ENCODE results near the gene SSTR1. TPM values are rescaled to one million over a fixed set of nuclear protein-coding genes. Genes with fewer than 3 reads are reported as not detected.

Gene SSTR1
- total RNA-seq, 2 experiments from 2014 or later = not detected

DNA sequence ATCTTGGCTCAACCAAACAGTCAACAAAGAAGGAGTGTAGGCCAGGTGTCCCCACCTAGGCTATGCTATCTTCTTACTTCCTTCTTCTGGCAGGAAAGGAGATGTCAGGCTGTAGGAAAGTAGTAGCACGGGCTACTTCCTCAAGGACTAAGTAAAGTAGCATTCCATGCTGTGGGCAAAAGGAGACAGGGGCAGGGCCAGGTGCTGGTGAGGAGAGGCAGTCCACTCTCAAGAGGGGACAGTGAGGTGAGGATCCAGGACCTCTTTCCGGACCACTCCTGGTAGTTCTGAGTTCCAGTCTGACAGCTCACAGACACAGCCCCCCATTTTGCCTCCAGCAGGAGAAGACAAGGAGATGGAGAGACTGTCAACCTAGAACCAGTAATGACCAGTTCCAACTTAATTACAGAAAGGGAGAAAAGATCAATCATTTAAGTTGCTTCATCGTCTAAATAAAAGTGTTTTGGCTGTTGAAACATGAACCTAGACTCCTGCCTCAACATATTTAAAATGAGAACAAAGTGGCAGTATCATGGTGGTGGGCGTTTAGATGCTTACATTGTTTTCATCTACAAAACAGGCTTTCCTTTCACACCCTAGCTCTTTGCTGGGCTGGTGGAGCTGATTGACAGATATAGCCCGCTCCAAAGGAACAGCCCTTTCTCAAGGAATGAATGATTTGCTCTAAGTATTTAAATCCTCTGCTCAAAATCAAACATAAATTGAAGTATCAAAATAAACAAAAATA lies 5.1 kb upstream of the SSTR1 start:
- TF ChIP-seq, protein P1, sequence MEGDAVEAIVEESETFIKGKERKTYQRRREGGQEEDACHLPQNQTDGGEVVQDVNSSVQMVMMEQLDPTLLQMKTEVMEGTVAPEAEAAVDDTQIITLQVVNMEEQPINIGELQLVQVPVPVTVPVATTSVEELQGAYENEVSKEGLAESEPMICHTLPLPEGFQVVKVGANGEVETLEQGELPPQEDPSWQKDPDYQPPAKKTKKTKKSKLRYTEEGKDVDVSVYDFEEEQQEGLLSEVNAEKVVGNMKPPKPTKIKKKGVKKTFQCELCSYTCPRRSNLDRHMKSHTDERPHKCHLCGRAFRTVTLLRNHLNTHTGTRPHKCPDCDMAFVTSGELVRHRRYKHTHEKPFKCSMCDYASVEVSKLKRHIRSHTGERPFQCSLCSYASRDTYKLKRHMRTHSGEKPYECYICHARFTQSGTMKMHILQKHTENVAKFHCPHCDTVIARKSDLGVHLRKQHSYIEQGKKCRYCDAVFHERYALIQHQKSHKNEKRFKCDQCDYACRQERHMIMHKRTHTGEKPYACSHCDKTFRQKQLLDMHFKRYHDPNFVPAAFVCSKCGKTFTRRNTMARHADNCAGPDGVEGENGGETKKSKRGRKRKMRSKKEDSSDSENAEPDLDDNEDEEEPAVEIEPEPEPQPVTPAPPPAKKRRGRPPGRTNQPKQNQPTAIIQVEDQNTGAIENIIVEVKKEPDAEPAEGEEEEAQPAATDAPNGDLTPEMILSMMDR (IDR thresholded peaks at IDR 0.05) = no peak
- CTCF ChIA-PET = no interaction called here
- Mint-ChIP-seq H3K4me1 (ENCODE audit: low read depth) (no peaks in the 10 kb centered on the region), H3K9me3 (no peaks in the 10 kb centered on the region), H3K36me3 (ENCODE audit: low read depth) (no peaks in the 10 kb centered on the region), H3K27ac (no peak overlapping the region), H3K27me3 (peaks cover 20% of the 10 kb centered on the region), H3K4me3 (no peak overlapping the region)
- POLR2A ChIA-PET = no interaction called here
- DNase-seq (no peak), ATAC-seq (no peak)
- intact Hi-C loops (cut with micrococcal nuclease) = no loop called here

DNA sequence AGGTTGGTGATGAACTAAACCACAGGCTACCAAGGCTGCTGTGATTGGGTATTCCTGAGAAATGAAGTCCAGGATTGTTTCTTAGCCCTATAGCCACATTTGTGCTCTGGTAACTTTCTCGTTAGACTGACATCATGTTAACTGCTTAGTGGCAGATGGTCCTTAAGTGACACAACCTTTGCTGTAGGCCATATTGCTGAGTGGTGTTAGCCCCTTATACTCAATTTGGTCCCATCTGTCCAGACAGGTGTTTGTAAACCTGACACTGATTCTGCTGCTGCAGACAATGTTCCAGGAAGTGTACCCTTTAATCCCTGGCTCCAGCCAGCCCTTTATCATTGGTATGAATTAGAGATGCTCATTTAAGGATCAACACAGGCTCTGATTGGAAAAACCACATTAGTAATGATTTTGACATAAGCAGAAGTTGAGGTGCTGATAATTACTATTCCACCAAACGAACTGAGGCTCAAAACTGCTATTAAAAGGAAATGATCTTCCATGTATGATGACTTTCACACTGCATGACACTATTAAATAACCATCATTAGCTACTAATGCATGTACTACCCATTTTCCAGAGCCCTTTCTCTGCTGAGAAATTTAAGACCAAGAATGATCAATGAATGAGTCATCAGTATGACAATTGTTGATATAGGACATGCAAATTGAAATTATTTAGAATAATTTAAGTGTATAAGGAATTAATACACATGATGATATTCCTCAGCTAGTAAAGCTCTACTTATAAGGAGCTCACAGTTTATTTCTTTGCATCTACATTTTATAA lies 3.6 kb upstream of the SSTR1 start:
- ChIA-PET CTCF (interaction anchor here (1.0 to 2.1 kb wide), 2 partner anchors 7 to 218 kb away, joined by 4 to 9 read pairs; no protein-coding TSS in a partner anchor), POLR2A (no interaction called here)
- intact Hi-C loops (cut with micrococcal nuclease) = no loop called here
- H3K9me3 Mint-ChIP-seq = no peaks in the 10 kb centered on the region
- DNase-seq (no peak), ATAC-seq (no peak)
- TF ChIP-seq, protein P1 (IDR thresholded peaks at IDR 0.05) = no peak
- H3K4me1 Mint-ChIP-seq (ENCODE audit: low read depth) = peaks cover 8% of the 10 kb centered on the region
- H3K36me3 Mint-ChIP-seq (ENCODE audit: low read depth) = no peaks in the 10 kb centered on the region
- peaks cover 33% of the 10 kb centered on the region for H3K27me3 Mint-ChIP-seq
- no peak overlapping the region for H3K4me3 Mint-ChIP-seq
- no peak overlapping the region for H3K27ac Mint-ChIP-seq

DNA sequence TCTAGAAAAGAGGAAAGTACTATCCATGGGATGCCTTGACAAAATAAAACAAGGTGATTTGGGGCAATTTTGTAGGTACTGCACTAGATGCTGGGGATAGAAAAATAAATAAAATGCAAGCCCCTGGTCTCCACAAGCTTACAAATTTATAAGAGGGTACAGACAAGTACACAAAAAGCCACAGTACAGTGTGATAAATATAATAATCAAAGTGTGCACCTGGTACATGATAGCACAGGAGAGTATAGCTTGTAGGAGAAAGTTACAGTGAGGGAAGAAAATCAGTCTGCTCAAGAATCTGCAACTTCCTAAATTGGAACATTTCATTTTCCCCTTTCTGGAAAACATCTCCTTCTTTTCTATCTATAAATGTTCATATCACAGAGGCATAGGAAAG lies 3.0 kb upstream of the SSTR1 start:
- CTCF ChIA-PET = interaction anchor here (1.0 to 2.1 kb wide), 3 partner anchors 8 to 663 kb away, joined by 4 to 9 read pairs (median 4); no protein-coding TSS in a partner anchor
- no peak for DNase-seq
- intact Hi-C loops (cut with micrococcal nuclease) = no loop called here

DNA sequence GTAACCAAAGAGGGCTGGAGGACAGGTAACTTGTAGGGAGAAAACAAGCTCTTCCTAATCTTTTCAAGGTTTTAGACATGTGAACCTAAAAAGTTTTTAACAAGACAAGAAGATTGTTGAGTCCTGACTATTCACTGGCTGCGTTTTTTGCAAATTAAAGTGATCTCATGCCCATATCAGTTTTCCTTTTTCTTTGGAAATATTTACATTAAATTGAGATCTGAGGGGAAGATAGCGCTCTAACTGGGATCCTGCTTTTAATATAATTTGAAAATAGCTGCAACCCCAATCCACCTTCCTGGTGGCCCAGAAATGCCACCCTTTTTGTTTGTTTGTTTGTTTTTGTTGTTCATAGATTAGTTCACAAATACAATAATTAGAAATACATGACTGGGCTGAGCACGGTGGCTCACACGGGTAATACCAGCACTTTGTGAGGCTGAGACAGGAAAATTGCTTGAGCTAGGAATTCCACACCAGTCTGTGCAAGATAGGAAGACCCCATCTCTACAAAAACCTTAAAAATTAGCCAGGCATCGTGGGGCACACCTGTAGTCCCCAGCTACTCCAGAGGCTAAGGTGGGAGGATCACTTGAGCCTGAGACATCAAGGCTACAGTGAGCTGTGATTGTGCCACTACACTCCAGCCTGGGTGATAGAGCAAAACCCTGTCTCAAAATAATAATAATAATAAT lies 2.4 kb upstream of the SSTR1 start:
- TF ChIP-seq, protein P1 (IDR thresholded peaks at IDR 0.05) = no peak
- CTCF ChIA-PET = interaction anchor here (1.0 to 2.1 kb wide), 3 partner anchors 8 to 662 kb away, joined by 4 to 9 read pairs (median 4); no protein-coding TSS in a partner anchor
- intact Hi-C loops (cut with micrococcal nuclease) = no loop called here
- H3K27me3 Mint-ChIP-seq = peaks cover 43% of the 10 kb centered on the region
- ATAC-seq = no peak
- peaks cover 16% of the 10 kb centered on the region for H3K4me1 Mint-ChIP-seq (ENCODE audit: low read depth)
- no peak overlapping the region for H3K4me3 Mint-ChIP-seq
- H3K36me3 Mint-ChIP-seq (ENCODE audit: low read depth) = no peaks in the 10 kb centered on the region
- POLR2A ChIA-PET = no interaction called here
- no peak overlapping the region for H3K27ac Mint-ChIP-seq
- no peaks in the 10 kb centered on the region for H3K9me3 Mint-ChIP-seq
- no peak for DNase-seq

More for the DNA sequence above, 3.0 kb upstream of the SSTR1 start:
- ATAC-seq = no peak
- Mint-ChIP-seq H3K27me3 (peaks cover 37% of the 10 kb centered on the region), H3K36me3 (ENCODE audit: low read depth) (no peaks in the 10 kb centered on the region), H3K27ac (no peak overlapping the region), H3K4me3 (no peak overlapping the region), H3K4me1 (ENCODE audit: low read depth) (peaks cover 11% of the 10 kb centered on the region), H3K9me3 (no peaks in the 10 kb centered on the region)
- POLR2A ChIA-PET = no interaction called here
- TF ChIP-seq, protein P1 (IDR thresholded peaks at IDR 0.05) = no peak
